ENCODE measurements around the gene MORN5. TPM values are rescaled to one million over a fixed set of nuclear protein-coding genes. Genes with fewer than 3 reads are reported as not detected.

The MORN5 gene
- total RNA-seq, 2 donors from 2014 or later: not detected

GRCh38 chr9:122143876-122144405 is 15.8 kb upstream of the MORN5 start:
- H3K9me3 Mint-ChIP-seq: no peaks in the 10 kb centered on the region
- ATAC-seq (no peak), DNase-seq (ENCODE audit: low spot score) (no peak)
- no peak overlapping the region for H3K27ac Mint-ChIP-seq
- peaks cover 20% of the 10 kb centered on the region for H3K36me3 Mint-ChIP-seq
- H3K27me3 Mint-ChIP-seq: no peaks in the 10 kb centered on the region
- H3K4me3 Mint-ChIP-seq: no peak overlapping the region
- H3K4me1 Mint-ChIP-seq (ENCODE audit: low read depth in 2 of 2): peaks cover 0 to 7% of the 10 kb centered on the region in 2 donors

- H3K4me3 Mint-ChIP-seq: no peak overlapping the region
- DNase-seq (ENCODE audit: low spot score) (no peak), ATAC-seq (no peak)
- H3K9me3 Mint-ChIP-seq: no peaks in the 10 kb centered on the region
- no peaks in the 10 kb centered on the region for H3K27me3 Mint-ChIP-seq
- no peak overlapping the region for H3K27ac Mint-ChIP-seq
- H3K4me1 Mint-ChIP-seq (ENCODE audit: low read depth in 2 of 2): peaks cover 0 to 7% of the 10 kb centered on the region in 2 donors
- peaks cover 20% of the 10 kb centered on the region for H3K36me3 Mint-ChIP-seq
These were observed 14.7 kb upstream of the MORN5 start for GRCh38 chr9:122144836-122145591.

GRCh38 chr9:122145592-122145863 is 14.2 kb upstream of the MORN5 start:
- H3K9me3 Mint-ChIP-seq: no peaks in the 10 kb centered on the region
- H3K27ac Mint-ChIP-seq: no peak overlapping the region
- H3K27me3 Mint-ChIP-seq: no peaks in the 10 kb centered on the region
- H3K4me3 Mint-ChIP-seq: no peak overlapping the region
- peaks cover 0 to 7% of the 10 kb centered on the region in 2 donors for H3K4me1 Mint-ChIP-seq (ENCODE audit: low read depth in 2 of 2)
- DNase-seq (ENCODE audit: low spot score) (no peak), ATAC-seq (no peak)
- H3K36me3 Mint-ChIP-seq: peaks cover 20% of the 10 kb centered on the region

DNA sequence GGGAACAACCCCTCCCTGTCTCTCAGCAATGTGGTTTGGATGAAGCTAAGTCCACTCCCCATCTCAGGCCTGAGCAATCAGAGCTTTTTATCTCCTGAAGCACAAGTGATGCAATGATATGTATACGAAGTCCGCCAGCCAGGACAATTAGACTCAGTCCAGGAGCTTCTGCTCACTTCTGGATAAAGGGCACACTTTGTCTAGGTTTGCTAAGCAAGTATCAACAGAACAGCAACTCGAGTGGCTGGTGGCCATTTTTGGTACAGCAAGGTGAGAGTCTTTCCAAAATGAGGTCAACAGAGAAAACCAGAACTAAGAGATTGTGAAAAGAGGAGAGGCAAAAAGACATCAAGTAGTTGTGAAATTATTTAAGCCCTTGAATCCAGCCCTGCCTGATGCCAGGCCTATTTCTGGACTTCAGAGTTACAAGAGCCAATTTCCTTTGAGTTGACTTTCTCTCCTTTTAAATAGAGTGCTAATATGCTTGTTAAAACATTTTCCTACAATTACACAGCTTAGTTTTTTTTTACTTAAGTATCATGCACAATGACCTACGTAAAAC is 8.4 kb upstream of the MORN5 start:
- peaks cover 0 to 11% of the 10 kb centered on the region in 2 donors for H3K4me1 Mint-ChIP-seq (ENCODE audit: low read depth in 2 of 2)
- DNase-seq (ENCODE audit: low spot score) (no peak), ATAC-seq (no peak)
- H3K27ac Mint-ChIP-seq: no peak overlapping the region
- no peak overlapping the region for H3K4me3 Mint-ChIP-seq
- no peaks in the 10 kb centered on the region for H3K36me3 Mint-ChIP-seq
- no peaks in the 10 kb centered on the region for H3K27me3 Mint-ChIP-seq
- H3K9me3 Mint-ChIP-seq: no peaks in the 10 kb centered on the region

- Mint-ChIP-seq H3K27ac (no peak overlapping the region), H3K27me3 (peaks cover 0 to 4% of the 10 kb centered on the region in 2 donors), H3K4me1 (ENCODE audit: low read depth in 2 of 2) (peaks cover 30 to 36% of the 10 kb centered on the region in 2 donors), H3K36me3 (no peaks in the 10 kb centered on the region), H3K9me3 (no peaks in the 10 kb centered on the region), H3K4me3 (no peak overlapping the region)
- DNase-seq (ENCODE audit: low spot score) (no peak), ATAC-seq (no peak)
These were observed 3.9 kb upstream of the MORN5 start for GRCh38 chr9:122155796-122156195.

DNA sequence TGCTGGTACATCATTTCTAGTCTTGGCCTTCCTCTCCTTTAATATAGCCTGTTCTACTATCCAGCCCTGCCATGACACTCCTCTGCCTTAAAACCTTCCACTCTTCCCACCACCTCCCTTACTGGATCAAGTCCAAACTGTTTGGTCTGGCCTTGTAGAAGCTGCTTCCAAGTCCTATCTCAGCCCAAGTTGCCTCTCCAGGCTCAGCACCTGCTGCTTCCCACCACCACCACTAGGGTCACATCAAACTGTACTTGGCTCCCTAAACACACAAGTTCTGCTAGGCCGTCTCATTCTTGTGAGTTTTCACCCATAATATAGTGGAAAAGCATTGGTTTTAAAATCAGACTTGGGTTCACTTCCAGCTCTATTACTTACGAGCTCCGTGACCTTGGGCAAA is 1.5 kb upstream of the MORN5 start:
- ATAC-seq (no peak), DNase-seq (ENCODE audit: low spot score) (no peak)
- Mint-ChIP-seq H3K36me3 (peaks cover 4% of the 10 kb centered on the region), H3K9me3 (no peaks in the 10 kb centered on the region), H3K27me3 (peaks cover 9 to 10% of the 10 kb centered on the region in 2 donors), H3K4me3 (peak overlapping the region; percentile 40), H3K4me1 (ENCODE audit: low read depth in 2 of 2) (peaks cover 30 to 32% of the 10 kb centered on the region in 2 donors), H3K27ac (no peak overlapping the region)

GRCh38 chr9:122159925-122160246 is 178 bp downstream of the MORN5 start:
- Mint-ChIP-seq H3K27ac (peak overlapping the region; percentile 79 to 91), H3K36me3 (peaks cover 4% of the 10 kb centered on the region), H3K4me1 (ENCODE audit: low read depth in 2 of 2) (peaks cover 27 to 30% of the 10 kb centered on the region in 2 donors), H3K9me3 (no peaks in the 10 kb centered on the region), H3K27me3 (peaks cover 22 to 25% of the 10 kb centered on the region in 2 donors), H3K4me3 (peak overlapping the region; percentile 95)
- DNase-seq (ENCODE audit: low spot score) (no peak), ATAC-seq (no peak)

GRCh38 chr9:122162415-122162814 is 2.7 kb downstream of the MORN5 start:
- DNase-seq (ENCODE audit: low spot score) (no peak), ATAC-seq (no peak)
- no peaks in the 10 kb centered on the region for H3K9me3 Mint-ChIP-seq
- H3K4me1 Mint-ChIP-seq (ENCODE audit: low read depth in 2 of 2): peaks cover 17 to 21% of the 10 kb centered on the region in 2 donors
- H3K4me3 Mint-ChIP-seq: no peak overlapping the region
- peaks cover 4% of the 10 kb centered on the region for H3K36me3 Mint-ChIP-seq
- H3K27ac Mint-ChIP-seq: no peak overlapping the region
- H3K27me3 Mint-ChIP-seq: peaks cover 27 to 33% of the 10 kb centered on the region in 2 donors

DNA sequence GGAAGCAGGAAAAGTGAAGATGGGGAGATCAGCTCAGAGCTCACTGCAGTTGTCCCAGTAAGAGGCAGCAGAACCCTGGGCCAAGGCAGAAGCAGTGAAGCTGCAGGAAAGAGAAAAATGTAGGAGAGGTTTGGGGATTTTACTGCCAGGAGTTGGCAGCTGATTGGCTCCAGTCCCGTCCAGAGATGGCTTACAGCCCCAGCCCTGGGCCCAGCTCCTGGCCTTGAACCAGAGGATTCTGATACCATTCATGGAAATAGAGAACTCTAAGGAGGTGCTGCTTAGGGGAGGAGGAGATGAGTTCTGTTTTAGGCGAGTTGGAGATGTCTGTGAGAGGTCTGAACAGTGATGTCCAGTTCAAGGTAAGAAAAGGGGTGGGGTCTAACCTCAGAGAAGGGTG is 4.6 kb downstream of the MORN5 start:
- H3K36me3 Mint-ChIP-seq: peaks cover 4% of the 10 kb centered on the region
- no peak overlapping the region for H3K4me3 Mint-ChIP-seq
- ATAC-seq (no peak), DNase-seq (ENCODE audit: low spot score) (no peak)
- H3K27me3 Mint-ChIP-seq: peaks cover 33 to 41% of the 10 kb centered on the region in 2 donors
- no peaks in the 10 kb centered on the region for H3K9me3 Mint-ChIP-seq
- H3K4me1 Mint-ChIP-seq (ENCODE audit: low read depth in 2 of 2): peaks cover 7 to 11% of the 10 kb centered on the region in 2 donors
- H3K27ac Mint-ChIP-seq: no peak overlapping the region

GRCh38 chr9:122168356-122168755 is 8.6 kb downstream of the MORN5 start:
- no peaks in the 10 kb centered on the region for H3K36me3 Mint-ChIP-seq

GRCh38 chr9:122172131-122172530 is 12.4 kb downstream of the MORN5 start:
- Mint-ChIP-seq H3K27me3 (peaks cover 25 to 58% of the 10 kb centered on the region in 2 donors), H3K9me3 (no peaks in the 10 kb centered on the region), H3K36me3 (no peaks in the 10 kb centered on the region), H3K4me1 (ENCODE audit: low read depth in 2 of 2) (no peaks in the 10 kb centered on the region), H3K4me3 (no peak overlapping the region), H3K27ac (no peak overlapping the region)
- no peak for ATAC-seq
- DNase-seq (ENCODE audit: low spot score): no peak

More at GRCh38 chr9:122168356-122168755, 8.6 kb downstream of the MORN5 start:
- ATAC-seq: no peak
- Mint-ChIP-seq H3K27ac (no peak overlapping the region), H3K9me3 (no peaks in the 10 kb centered on the region), H3K4me3 (no peak overlapping the region), H3K27me3 (peaks cover 36 to 52% of the 10 kb centered on the region in 2 donors), H3K4me1 (ENCODE audit: low read depth in 2 of 2) (no peaks in the 10 kb centered on the region)
- no peak for DNase-seq (ENCODE audit: low spot score)

DNA sequence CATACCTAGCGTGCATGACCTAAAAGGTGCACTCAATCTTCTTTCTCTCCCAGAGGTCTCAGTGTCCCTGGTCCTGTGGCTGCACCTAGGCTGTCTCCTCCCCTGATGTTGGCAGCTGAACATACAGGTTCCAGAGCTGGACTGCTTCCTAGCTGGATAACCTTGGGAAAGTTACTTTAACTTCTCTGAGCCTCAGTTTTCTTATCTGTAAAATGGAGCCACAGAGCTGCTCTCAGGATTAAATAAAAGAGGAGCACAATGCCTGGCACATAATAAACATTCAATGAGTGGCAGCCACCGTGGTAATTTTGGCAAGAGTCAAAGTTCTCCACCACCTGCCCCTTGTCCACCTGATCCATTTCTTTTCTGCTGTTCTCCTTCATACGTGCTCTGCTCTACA is 14.0 kb downstream of the MORN5 start:
- H3K4me1 Mint-ChIP-seq (ENCODE audit: low read depth in 2 of 2): no peaks in the 10 kb centered on the region
- no peak for ATAC-seq
- H3K27ac Mint-ChIP-seq: no peak overlapping the region
- H3K27me3 Mint-ChIP-seq: peaks cover 18 to 52% of the 10 kb centered on the region in 2 donors
- H3K9me3 Mint-ChIP-seq: no peaks in the 10 kb centered on the region
- H3K4me3 Mint-ChIP-seq: no peak overlapping the region
- DNase-seq (ENCODE audit: low spot score): no peak
- no peaks in the 10 kb centered on the region for H3K36me3 Mint-ChIP-seq

- Mint-ChIP-seq H3K9me3 (no peaks in the 10 kb centered on the region), H3K4me3 (no peak overlapping the region), H3K27ac (no peak overlapping the region), H3K36me3 (no peaks in the 10 kb centered on the region), H3K27me3 (peaks cover 12 to 51% of the 10 kb centered on the region in 2 donors), H3K4me1 (ENCODE audit: low read depth in 2 of 2) (no peaks in the 10 kb centered on the region)
- ATAC-seq (no peak), DNase-seq (ENCODE audit: low spot score) (no peak)
These were observed 17.2 kb downstream of the MORN5 start for GRCh38 chr9:122176916-122177315.

GRCh38 chr9:122179054-122179689 is 19.5 kb downstream of the MORN5 start:
- peaks cover 2 to 41% of the 10 kb centered on the region in 2 donors for H3K27me3 Mint-ChIP-seq
- no peaks in the 10 kb centered on the region for H3K4me1 Mint-ChIP-seq (ENCODE audit: low read depth in 2 of 2)
- DNase-seq (ENCODE audit: low spot score) (no peak), ATAC-seq (no peak)
- no peak overlapping the region for H3K4me3 Mint-ChIP-seq
- H3K36me3 Mint-ChIP-seq: no peaks in the 10 kb centered on the region
- no peak overlapping the region for H3K27ac Mint-ChIP-seq
- H3K9me3 Mint-ChIP-seq: no peaks in the 10 kb centered on the region
